NCI-H2196 treated with DMSO at 0.1 percent for 48 hours (cell line): ENCODE data around the gene MAML3.
"Not testable (repeated sequence)": the region's sequence is repeated elsewhere in the genome, so short reads cannot be mapped to it uniquely, and the experiment has no call there.

Experiments used
- DNase-seq: peaks from one replicate; lab custom pipeline; 2025; ENCODE audit not compliant: unreplicated experiment; lab: John Stamatoyannopoulos, UW

The MAML3 gene

DNA sequence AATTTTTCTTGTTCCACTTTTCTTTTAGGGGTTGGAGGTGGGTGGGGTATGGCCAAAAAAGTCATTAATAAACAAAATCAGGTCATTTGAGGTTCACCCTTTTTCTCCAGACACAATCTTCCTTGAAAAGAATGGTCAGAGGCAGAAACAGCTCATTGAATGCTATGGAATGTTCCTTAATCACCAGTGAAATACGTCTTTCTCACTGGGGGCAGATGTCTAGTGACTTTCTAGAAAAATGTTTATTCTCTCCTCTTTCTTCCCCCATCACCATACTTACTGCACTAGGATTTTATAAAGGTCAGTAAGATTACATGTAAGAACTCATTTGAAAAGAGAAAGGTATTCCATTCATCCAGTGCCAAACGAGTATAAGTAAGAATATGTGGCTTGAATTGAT lies 443.9 kb downstream of the MAML3 start:
- DNase-seq, result no peak

DNA sequence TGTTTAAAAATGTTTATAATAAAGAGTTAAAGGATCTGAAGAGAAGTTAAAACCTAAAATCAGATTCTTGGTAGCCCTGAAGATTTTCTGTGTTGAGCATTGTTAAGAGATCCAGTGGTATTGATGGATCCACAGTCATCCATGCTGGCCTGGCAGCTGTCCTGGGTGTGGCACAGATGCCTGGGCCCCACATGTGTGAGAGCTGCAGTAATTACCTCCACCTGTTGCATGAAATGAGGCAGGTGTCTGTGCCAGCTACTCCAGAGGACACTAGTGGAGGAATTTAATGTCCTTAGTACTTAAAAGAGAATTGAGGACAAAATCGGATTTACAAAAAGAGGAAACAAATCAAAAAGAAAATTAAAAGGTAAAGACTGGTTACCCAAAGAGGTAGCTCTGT lies 444.3 kb downstream of the MAML3 start:
- no peak for DNase-seq

DNA sequence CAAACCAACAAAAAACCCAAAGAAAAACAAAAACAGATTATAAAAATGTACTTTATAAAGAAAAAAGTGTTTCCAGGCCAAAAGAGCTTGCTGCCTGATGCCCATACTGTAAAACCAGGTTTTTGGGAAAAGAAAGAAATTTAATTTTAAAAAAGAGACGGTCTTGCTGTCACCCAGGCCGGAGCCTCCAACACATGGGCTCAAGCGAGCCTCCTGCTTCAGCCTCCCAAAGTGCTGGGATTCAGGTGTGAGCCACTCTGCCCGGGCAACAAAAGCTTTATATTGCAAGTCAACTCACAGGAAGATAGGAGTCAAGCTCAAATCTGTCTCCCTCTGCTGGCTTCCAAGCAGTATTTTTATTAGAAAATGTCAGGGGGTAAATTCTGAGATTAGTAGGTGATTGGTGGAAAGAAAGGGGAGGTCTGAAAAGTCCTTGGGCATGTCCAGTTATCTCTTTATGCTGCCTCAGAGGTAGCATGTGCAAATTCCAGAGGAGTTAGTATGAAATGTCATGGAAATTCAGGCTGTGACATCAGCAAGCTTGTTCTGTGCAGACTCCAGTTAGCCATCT lies 449.0 kb downstream of the MAML3 start:
- DNase-seq, result no peak

DNA sequence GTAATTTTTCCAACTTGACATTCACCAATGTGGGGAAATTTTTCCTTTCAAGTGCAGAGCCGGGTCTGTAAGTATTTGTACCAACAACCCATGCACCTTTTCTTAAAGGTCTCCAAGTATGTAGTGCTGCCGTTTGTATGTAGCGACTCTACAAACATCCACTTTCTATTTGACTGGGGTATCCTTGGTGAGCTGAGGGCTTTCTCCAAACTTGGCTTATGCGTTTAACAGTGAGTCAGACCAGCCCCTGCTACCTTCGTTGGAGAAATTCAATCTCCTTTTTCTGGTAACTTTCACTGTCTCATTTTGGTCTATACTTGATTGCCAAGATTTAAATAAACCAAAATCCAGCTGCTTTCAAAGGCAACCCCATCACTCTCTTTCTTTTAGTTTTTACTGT lies 453.4 kb downstream of the MAML3 start:
- no peak for DNase-seq

DNA sequence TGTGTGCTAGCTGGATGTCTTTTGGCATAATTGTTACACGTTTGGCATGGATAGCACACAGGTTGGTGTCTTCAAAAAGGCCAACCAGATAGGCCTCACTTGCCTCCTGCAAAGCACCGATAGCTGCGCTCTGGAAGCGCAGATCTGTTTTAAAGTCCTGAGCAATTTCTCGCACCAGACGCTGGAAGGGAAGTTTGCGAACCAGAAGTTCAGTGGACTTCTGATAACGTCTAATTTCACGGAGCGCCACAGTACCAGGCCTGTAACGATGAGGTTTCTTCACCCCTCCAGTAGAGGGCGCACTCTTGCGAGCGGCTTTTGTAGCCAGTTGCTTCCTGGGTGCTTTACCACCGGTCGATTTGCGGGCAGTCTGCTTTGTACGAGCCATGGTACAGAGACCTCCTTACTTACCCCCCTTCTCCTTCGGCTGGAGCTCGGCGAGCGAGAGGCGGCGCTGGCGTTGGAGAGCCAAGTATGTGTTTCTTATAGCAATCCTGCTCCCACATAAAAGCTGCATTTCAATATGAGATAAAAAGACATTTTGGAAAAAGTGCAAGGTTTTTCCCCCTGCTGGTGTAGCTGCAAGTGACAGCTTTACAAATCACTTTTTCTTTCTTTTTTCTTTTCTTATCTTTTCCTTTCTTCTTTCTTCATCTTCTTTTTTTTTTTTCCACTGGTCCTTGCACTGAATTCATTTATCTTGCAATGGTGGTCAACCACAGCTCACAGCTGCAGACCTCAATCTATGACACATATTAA lies 455.6 kb downstream of the MAML3 start:
- DNase-seq, result not testable (repeated sequence)

DNA sequence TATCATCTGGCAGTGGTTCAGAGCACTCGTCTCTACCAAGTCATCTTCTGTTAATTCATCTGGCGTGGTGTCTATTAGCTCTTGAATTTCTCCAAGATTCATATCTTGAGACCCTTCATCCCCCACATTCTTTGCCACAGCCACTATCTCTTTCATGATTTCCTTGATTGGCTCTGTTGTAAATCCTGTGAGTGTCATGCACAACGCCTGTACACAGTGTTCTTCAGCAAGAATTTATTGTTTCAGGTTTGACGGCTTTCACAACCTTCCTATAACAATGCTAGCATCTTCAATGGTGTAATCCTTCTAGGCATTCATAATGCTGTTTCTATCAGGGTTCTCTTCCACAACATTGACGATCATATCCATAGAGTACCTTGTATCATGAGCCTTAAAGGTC lies 457.5 kb downstream of the MAML3 start:
- DNase-seq, result no peak

DNA sequence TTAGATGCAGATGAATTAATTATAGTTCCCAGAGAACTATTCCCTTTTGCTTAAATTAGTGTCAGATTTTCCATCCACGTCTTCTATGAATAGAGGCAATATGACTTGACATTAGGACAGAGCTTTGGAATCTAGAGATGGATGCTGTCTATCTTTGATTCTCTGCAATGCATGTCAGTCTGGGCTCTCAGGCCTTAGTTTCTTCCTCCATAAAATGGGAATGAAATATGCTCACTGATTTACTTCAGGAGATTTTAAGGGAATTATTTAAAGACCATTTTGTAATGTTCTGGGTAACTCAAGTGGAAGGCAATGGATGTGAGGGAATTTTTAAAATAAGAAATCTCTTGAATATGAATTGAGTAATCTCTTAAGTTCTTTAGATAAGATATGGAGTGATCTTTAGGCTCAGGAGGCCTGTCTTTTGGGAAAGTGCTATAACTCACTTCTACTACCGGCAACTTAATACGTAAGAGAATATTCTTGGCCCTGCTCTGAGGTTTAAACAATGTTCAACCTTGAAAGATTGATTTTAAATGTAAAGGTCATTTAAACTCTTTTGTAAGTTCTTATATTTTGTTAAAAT lies 459.4 kb downstream of the MAML3 start:
- DNase-seq, result no peak

DNA sequence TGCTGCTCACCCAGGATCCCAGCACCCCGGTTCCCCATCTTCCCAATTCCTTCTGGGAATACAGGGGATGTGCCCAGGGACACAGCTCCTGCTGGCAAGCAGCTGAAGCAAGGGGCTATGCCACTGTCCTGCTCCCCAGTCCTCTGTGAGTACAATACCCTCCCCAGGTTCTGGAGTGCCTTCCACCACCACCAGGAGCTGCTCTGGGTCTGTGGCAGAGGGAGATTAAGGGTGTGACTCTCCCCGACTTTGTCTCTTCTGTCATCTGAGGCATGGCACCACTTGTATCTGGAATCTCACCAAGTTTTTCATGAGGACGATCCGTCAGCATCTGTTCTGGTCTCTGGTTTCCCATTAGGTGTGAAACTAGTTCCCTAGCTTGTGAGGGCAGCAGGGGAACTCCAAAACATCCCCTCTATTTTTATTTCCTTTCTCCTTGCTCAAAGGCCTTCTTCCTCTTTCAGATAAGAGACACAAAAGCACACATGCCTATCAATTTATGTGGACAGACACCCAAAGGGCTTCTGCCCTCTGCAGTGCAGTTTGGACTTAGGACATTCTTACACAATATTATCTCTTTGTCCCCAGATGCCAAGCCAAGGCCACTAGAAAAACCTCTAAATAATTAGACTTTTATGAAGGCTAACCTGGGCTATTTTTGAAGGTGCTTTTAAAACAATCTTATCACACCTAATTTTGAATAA lies 461.5 kb downstream of the MAML3 start:
- no peak for DNase-seq

DNA sequence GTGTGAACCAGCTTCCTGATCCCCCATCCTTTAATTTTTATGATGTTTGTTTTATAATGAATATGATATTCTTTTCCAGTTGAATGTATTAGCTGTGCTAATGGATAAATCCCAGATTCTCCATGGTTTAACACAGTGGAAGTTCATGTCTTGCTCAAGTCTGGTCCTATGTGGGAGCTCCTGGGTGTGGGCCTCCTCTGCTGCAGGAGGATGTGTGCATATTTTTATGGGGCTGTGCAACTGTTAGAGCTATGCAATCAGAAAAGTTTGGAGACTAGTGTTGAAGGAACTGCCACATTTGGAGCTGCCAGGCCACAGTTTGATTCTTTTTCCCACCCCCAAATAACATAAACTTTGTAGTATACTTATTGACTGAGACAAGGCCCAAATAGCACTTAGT lies 463.6 kb downstream of the MAML3 start:
- DNase-seq, result no peak

DNA sequence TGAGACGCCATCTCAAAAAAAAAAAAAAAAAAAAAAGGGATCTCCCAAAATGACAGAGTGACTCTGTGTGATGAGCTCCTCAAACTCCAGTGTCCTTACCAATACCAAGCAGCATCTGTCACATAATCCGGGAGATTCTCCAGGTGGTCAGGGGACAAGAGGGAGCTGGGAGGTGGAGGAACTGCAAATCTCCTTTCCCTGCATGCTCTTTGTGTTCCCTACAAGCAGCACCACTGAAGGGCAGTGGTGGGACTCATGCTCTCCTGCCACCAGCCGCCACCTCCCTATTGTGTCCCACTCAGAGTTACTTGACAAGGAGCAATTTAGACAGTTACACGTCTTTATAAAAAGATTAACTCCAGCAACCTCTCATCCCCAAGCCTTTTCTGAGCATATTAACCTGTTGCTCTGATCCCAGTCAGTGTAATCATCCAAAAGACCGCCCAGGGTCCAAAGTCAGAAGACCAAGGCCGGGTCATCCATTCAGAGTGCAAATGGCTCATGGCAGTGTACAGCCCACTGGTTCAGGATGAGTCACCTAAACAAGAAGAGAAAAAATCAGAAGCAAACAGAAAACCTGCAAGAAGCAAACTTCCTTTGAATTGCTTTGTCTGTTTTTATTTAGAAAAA lies 464.8 kb downstream of the MAML3 start:
- DNase-seq, result no peak

DNA sequence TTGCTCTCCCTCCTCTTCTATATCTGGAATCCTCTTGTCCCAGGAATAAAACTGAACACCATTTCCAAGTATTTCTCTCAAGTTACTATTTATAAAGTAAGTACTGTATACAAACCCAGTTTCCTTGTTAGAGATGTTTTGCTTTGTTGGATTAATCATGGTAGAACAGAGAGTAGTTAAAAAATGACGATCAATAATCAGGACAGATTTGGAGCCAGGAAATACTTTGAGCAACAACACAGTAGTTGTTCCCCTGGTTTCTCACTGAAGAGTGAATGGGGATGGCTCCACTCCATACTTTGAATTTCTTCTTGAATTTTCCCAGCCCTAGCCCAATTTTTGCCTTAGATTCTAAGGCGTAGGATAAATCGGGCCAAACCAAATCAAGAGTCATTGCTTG lies 467.0 kb downstream of the MAML3 start:
- no peak for DNase-seq

DNA sequence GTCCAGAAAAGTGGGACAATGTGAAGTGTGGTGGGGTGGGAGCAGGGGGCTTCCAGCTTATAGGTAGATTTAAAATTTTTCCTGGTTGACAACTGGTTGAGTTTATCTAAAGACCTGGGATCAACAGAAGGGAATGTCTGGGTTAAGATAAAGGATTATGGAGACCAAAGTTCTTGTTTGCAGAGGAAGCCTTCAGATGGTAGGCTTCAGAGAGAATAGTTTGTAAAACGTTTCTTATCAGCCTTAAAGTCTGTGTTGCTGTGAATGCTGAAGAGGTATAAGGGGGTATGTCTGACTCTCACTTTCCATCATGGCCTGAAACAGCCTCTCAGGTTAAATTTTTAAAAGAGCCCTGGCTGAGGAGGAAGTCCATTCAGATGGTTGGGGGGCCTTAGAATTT lies 467.9 kb downstream of the MAML3 start:
- DNase-seq, result no peak

DNA sequence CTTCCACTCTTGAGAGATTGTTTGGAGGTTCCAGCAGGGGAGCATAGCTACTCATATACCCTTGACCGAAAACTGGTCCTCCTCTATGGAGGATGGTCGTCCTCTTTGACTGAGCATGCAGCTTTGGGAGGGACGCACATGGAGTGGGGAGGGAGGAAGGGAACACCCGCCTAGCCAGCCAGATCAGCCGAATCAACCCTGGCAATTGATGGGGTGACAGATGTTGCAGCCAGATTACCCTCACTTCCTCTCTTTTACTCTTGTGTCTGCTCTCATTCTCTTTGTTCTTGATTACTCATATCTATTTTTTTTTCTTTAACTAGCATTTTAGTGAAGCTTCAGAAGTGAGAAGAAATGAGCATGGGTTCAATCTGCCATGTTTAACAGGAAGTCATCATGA lies 468.8 kb downstream of the MAML3 start:
- DNase-seq, result no peak

DNA sequence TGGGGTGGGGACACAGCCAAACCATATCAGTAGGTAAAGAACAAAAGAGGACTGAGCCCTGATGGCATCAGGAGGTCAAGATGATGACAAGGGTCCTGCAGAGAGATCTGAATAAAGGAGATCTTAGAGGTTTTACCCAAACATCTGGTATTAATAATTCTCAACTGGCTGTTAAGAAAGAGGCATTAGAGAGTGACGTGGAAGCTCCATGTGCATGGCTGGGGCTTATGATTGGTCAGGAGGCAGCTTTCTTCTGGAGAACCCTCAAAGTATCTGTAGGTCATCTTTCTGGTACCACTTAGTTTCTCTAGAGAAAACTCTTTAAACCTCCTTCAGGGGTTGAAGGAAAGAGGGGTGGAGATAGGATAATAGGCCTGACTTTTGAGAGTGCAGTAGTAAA lies 469.6 kb downstream of the MAML3 start:
- DNase-seq, result no peak

DNA sequence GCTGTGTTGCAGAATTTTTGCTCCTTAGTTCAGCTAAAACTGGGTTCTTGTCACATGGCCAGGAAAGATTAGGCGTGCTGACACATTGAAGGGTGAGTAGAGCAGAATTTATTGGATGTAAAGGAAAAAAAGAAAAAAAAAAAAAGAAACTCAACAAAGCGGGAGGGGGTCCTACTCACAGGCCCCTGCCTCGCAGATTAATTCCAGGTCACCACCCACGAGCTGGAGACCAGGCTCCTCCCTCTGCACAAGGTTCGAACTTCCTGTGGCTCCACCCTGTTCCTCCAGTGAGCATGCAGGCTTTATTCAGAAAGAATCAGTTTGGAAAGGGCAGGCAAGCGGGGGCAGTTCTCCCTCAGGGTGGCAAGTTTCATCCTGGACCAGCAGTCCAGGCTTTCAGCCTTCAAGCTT lies 471.2 kb downstream of the MAML3 start:
- DNase-seq, result no peak

DNA sequence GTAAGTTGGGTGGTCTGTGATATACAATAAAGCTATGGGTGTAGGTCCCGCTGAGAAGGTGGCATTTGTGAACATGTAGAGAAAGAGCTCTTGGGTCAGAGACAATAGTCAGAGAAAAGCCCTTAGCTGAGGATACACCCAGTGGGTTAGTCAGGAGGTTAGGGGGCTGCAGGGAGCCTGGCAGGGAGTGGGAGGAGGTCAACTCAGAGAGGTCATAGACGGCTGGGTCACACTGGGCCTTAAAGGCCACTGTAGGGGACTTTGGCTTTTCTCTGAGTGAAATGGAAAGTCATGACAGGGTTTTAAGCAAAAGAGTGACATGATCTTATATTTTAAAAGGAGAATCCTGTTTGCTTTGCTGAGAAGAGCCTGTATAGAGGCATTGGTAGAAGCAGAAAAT lies 471.7 kb downstream of the MAML3 start:
- no peak for DNase-seq

DNA sequence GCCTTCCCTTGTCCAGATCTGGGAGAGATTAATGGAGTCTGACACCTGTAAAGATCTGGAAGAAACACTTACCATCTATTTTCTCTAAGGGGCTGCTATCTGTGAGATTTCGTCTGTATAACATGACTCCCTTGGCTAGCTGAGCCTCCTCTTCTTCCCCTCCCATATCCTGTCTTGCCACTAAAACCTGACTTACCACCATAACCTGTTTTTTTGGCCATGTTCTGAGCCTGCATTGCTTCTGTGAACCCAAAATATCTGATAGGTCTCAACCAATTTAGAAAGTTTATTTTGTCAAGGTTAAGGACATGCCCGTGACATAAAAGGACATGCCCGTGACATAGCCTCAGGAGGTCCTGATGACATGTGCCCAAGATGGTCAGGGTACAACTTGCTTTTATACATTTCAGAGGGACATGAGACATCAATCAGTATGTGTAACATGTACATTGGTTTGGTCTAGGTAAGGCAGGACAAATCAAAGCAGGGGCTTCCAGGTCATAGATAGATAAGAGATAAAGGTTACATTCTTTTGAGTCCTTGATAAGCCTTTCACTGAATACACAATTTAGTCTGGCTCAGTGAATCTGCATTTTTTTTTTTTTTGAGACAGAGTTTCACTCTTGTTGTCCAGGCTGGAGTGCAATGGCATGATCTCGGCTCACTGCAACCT lies 476.9 kb downstream of the MAML3 start:
- DNase-seq, result no peak

DNA sequence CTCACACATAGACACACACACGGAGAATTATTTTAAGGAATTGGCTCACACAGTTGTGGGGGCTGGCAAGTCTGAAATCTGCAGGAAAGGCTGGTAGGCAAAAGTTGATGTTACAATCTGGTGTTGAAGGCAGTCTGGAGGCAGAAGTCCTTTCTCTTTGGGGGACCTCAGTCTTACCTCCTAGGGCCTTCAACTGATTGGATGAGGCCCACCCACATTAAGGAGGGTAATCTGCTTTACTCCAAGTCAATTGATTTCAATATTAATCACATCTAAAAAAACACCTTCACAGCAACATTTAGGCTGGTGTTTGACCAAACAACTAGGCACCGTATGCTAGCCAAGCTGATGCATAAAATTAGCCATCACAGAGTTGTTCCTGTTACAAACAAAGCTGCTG lies 477.6 kb downstream of the MAML3 start:
- DNase-seq, result no peak

DNA sequence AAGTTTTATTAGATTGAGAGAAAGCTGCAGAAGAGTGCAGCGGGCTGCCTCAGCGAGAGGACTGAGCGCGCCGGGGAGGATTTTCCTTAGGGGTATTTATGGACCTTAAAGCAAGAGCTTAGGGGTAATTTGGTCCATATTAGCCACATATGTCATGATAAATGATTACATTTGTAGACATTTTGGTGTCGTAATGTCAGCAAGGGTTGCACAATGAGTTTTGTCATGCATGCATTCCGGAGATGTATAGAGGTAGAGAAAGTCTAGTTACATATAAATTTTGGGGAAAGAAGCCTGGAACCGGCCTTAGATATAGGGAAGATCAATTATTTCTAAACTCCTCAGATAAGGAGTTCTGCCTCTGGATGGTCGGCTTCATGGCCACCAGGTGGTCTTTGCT lies 478.3 kb downstream of the MAML3 start:
- DNase-seq, result no peak

DNA sequence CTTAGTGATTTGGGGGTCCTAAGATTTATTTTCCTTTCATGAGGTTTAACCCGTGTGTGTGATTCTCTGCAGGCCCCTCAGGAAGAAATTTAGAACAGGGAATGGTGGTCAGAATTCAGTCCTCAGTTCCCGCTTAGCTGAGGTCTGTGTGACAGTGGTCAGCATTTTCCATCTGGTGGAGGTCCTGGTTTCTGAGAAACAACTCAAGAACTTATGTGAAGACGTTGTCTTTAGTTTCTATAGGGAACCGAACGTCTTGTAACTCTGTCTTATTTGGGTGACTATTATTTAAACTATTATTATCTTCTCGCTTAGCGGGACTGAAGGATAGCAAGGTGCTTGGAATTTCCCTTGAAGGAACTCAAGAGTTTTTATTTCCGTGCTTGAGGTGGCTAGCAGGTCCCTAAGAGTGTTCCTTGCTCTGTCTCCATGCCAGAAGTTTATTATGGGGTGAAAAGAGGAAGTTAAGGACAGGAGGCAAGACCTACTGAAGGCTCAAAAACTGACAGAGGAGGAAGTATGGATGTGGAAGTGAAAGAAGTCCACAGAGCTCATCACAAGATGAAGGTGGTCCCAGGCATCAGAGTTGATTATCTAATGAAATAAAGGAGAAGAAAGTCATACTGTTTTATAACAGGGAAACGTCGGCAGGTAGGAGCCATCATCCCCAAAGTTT lies 479.0 kb downstream of the MAML3 start:
- no peak for DNase-seq

DNA sequence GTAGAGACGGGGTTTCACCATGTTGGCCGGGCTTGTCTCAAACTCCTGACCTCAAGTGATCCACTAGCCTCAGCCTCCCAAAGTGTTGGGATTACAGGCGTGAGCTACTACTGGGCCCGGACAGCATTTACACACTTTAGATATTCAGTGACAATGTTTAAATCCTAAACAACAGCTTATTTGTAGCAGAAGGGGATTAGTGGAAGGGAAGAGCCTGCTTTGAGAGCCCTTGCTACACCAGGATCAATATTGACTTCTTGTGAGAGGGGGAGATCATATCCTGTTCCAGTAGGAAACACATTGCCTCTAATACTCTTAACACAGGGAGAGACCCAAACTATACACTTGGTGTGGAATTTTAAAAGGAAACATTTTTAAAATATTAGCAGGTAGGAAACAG lies 481.3 kb downstream of the MAML3 start:
- DNase-seq, result no peak
